ENCODE data around the gene SORBS1.

SORBS1 gene

DNA sequence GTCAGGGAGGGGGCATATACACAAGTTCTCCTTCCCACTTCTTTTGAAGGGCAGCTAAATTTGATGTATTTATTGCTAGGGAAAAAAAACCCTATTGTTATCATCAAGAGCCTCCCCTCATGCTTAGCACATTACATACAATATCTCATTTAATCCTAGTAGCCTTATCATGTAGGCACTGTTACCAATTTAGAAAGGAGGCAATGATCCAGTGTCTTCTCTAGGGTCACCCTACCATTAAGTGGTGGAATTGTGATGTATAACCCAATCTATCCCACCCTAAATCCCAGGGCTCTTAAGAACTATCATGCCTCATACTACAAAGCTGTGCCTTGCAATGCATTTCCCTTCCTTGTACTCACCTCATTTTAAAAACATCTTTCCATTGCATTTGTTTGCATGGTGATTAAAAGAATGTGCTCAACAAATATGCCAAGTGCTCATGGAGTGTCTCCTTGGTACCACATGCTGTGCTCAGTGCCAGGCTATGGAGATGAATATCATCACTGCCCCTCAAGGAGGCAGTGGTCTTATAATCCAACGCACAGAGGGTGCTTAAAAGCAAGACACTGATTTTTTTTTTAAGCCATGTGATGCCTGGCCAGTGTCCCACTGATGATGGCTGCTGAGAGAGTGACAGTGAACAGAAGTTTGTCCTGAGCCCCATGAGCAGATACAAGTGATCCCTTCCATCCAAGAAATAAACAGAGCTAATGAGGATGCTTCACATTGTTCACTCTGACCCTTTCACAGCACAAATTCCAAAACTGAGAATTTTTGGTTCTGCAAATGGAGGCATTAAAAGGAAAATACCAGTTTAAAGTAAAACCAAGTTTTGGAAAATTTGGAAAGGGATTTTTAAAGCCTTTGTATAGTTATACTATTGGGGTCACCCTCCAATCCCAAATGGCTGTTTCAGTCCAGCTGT lies 98.2 kb downstream of the SORBS1 start:
- no peak for DNase-seq (ENCODE audit: low read depth in 2 of 2)

DNA sequence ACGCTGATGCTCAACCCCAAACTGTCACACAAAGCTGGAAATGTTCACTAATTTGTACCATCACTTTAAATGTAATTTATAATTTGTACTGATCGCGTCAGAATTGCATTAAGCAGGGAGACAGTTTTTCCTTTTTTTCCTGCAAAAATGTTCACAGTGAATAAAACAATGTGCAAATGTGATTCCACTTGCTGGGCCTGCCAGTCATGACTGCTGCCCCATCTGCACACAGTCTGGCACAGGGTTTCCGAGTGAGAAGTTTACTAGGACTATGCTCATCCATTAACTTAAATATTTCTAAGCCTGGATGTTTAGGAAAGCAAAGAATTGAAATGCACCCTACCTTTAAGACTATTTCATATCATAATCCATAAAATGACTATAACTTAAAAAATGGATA lies 99.6 kb downstream of the SORBS1 start:
- DNase-seq (ENCODE audit: low read depth in 2 of 2) = no peak

GRCh38 chr10:95459446-95460045 lies 101.6 kb downstream of the SORBS1 start:
- DNase-seq (ENCODE audit: low read depth in 2 of 2) = no peak

DNA sequence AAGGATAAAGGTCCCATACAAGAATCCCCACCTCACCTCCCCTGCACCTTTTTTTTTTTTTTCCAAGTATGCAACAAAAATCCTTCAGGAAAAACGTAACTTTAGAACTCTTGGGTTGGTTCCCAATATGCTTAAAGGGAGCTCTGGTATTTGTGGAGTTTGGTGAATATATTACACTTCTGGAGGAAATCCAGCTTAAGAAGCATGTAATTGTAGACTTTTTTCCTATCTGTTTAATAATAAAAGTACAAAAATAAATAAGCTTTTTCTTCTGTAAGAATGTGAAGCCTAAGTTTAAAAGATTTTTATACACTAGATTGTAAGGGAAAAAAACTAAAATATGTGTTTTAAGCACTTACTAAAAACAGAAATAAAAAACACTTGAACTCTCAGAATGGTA lies 102.3 kb downstream of the SORBS1 start:
- no peak for DNase-seq (ENCODE audit: low read depth in 2 of 2)

DNA sequence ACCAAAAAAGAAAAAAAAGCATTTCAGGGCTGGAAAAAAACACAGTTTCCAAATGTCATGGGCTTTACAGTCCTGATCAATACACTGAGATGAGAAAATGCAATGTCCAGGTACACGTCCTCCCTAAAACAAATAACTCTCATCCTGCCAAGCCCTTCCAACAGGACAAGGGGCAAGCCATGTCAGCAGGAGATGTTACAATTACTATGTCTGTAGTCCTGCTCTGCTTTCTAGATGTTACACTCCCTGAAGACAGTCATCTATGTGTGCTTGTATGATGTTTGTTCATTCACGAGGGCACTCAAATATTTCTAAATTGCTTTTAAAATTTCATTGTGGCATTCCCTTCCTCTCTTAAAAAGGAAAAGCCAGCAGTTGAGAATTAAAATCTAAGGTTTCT lies 103.2 kb downstream of the SORBS1 start:
- no peak for DNase-seq (ENCODE audit: low read depth in 2 of 2)

DNA sequence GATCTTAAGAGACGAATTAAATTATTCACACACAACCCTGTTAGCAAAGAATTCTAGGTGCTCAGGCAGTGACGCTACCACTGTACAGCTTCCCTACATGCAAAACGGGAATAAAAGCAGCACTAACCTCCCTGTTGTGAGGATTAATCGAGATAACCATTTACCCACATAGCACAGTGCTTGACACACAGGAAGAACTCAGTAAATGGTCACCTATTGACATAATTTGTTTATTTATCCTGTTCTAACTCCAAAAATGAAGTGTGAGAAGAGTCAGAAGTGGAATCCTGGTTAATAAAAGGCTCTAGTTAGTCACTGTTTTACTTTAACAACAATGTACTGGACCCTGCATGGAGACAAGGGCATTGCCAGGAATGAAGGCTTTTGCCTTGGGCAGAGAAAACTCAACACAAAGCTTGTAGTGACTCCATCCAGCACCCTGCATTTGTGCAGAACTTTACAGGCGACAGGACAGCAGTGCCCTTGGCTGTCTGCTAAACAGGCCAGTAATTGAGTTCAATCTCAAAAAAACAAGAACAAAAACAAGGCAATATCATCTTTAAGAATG lies 103.8 kb downstream of the SORBS1 start:
- no peak for DNase-seq (ENCODE audit: low read depth in 2 of 2)

DNA sequence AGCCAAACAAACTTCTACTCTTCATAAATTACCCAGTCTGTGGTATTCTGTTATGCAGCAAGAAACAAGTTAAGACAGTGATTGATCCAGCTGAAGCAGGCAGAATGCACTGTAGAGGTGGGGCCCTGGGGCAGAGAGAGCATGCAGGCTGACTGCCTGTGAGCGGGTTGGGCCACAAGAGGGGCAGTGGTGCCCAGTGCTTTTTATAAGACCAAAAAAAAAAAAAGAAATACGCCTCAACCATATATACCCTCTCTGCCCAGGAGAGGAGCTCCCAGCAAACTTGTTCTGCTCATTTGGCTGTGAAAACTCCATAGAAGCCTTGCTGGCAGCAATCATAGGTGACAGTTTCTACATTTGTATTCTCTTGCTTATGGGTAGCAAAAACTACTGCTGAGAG lies 104.7 kb downstream of the SORBS1 start:
- no peak for DNase-seq (ENCODE audit: low read depth in 2 of 2)

DNA sequence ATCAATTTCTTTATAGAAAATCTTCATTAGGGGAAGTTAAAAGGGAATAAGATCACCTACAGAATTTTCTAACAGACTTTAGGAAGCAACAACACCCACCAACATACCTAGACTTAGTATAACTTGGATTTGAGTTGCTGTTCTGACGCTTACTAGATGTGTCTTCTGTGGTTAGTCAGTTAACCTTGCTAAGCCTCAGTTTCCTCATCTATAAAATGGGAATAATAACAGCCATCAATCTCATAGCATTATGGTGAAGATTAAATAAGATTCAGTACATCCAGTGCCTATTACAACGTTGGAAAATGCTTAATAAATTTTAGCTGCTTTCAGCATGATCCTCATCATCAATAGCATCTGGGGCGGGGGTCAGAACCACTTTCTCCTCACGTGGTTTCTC lies 106.2 kb downstream of the SORBS1 start:
- no peak for DNase-seq (ENCODE audit: low read depth in 2 of 2)

- no peak for DNase-seq (ENCODE audit: low read depth in 2 of 2)
These were observed 106.8 kb downstream of the SORBS1 start for GRCh38 chr10:95454356-95454755.

DNA sequence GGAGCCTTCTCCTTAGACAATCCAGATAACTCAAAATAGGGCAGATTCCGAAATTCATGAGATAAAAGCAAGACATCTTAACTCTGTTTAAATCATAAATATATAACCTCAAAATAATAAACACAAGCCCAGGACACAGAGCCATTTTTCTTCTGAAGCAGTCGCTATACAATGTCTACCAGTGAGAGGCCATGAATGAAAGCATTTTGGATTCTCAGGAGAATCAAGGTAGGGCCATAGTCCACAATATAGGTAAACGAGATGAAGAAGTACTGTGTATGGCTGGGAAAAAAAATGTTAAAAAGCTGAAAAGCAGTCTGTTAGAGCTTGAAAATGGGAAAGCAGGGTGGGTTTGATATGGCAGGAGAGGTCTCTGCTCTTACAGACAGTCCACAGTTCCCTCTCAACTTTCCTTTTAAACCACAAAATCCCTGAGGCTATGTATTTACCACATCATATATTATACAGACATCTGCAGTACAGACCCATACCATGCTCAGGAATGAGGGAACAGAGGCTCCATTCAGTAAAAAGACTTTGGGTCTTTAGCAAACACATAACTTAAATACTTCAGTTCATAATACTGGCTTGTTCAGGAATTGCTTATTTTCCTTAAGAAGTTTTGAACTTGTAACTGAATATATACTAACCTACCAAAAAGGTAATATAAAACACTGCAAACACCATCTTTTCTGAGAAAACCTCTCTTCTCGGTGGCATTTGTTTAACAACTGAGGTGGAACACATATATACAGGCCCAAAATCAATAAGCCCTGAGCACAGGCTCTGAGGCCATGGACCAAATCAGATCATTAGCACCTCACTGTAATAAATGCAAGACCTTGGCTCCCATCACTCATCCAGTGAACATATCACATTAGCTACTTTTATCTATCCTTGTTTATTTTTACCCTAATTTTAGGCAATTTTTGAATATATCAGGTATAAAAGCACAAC lies 109.3 kb downstream of the SORBS1 start:
- no peak for DNase-seq (ENCODE audit: low read depth in 2 of 2)

- DNase-seq (ENCODE audit: low read depth in 2 of 2) = no peak
These were observed 110.0 kb downstream of the SORBS1 start for GRCh38 chr10:95451150-95451549.

GRCh38 chr10:95450188-95450587 lies 111.0 kb downstream of the SORBS1 start:
- no peak for DNase-seq (ENCODE audit: low read depth in 2 of 2)

DNA sequence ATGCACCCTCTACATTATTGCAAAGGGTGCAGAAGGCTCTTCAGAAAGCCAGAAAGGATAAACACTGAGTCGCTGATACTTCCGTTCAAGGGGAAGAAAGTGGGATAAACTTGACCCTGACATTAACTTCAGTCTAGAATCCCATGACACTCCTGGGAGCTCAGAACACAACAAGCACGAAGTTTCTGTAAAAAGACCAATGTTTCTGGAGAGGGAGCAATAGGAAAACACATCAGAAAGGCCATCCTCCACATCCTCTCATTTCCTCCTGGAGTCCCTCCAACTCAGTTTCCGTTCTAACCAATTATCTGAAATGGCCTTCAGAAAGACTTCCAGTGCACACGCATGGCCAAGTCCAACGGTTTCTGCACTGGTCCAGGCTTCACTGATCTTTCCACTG lies 113.5 kb downstream of the SORBS1 start:
- no peak for DNase-seq (ENCODE audit: low read depth in 2 of 2)

- no peak for DNase-seq (ENCODE audit: low read depth in 2 of 2)
These were observed 115.2 kb downstream of the SORBS1 start for GRCh38 chr10:95445837-95446486.

DNA sequence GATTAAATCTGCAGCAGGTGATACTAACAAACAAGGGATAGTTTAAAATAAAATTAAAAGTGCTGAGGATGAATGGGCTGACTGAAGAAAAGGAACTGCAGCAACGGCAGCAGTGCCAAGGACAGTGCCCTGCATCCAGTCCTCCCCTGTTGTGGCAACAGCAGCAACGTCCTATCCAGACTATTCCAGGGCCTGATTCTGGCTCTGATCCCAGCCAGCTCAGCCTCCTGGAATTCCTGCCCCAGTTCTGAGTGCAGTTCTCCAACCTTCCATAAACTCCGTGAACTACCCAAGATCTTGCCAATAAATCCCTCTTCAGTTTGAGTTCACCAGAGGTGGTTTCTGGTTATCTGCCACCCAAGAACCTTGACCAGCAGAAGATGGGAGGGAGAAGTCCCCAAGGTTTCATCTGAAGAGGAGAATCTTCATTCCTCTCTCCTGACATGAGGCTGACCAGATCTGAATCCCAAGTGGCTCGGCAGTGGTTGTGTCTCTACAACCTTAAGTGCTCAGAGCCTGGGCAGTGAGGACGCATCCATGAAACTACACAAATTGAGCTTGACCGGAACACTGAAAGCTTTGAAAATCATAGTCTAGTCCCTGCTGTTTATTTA lies 115.8 kb downstream of the SORBS1 start:
- DNase-seq (ENCODE audit: low read depth in 2 of 2) = no peak

- no peak for DNase-seq (ENCODE audit: low read depth in 2 of 2)
These were observed 116.4 kb downstream of the SORBS1 start for GRCh38 chr10:95444792-95445191.

DNA sequence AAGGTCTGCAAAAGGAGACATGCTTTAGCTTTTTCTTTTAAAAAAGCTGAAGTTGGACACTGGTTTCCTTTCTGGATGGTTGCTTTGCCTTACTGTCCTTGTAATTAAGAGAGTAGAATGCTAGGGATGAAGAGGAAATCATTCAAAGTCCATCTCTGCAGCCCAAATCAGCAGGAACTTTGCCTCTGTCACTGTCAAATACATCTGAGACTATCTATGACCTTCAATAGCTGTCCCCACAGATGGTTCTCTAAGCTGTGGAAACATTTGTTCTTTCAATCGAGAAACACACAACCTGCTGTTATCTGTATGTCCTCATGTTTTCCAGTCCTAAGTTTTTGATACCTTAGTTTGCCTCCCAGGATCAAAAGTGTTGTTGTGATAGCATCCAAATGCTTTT lies 117.5 kb downstream of the SORBS1 start:
- no peak for DNase-seq (ENCODE audit: low read depth in 2 of 2)

- no peak for DNase-seq (ENCODE audit: low read depth in 2 of 2)
These were observed 118.8 kb downstream of the SORBS1 start for GRCh38 chr10:95442341-95442740.

DNA sequence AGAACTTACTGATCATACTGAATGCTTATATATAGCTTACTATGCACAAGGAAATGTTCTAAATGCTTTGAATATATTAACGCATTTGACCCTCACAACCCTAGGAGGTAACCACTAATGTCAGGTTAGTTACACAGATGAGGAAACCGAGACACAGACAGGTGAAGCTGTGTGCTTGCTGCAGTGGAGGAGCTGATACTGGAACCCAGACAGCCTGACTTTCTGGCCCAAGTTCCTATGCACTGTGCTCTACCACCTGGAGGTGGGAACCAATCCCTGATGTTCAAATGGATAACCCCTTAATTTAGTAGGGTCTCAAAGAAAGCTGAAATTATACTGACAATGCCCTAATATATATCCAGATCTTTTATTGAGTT lies 119.6 kb downstream of the SORBS1 start:
- no peak for DNase-seq (ENCODE audit: low read depth in 2 of 2)

GRCh38 chr10:95440756-95441546 lies 120.2 kb downstream of the SORBS1 start:
- no peak for DNase-seq (ENCODE audit: low read depth in 2 of 2)

Data from stimulated activated CD4-positive, alpha-beta T cell treated with anti-CD3 and anti-CD28 coated beads, Interleukin-12 subunit alpha, Interleukin-12 subunit beta, amount 100 ng/mL, for 24 hours (primary cell).